Measurements from ENCODE around the gene PLCB1. TPM values are rescaled to one million over a fixed set of nuclear protein-coding genes. Genes with fewer than 3 reads are reported as not detected.

Gene PLCB1
- total RNA-seq, 1 experiment from 2014 or later, result 4.4 TPM

DNA sequence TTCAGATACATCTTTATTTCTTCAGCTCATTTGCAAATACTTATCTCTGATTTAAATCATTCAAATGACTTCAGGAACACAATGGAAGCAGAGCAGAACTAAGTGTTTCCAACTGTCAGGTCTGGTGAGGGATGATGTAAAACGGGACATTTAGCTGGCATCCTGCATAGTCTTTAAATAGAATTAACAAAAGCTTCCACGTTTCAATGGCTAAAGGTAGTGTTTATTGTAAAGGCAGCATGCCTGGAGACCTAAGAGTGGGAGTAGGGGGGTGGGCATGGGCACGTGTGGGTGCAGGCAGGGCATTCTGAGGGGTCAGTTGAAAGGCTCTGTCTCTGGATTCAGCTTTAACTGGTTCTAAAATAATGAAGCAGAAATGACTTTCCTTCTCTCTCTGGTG, 174.9 kb downstream of the PLCB1 start:
- no peak overlapping the region for H3K27ac ChIP-seq (ENCODE audit: low read length)
- no TSS peak for BruUV-seq (replicated peaks)
- TF ChIP-seq EZH2 (IDR thresholded peaks at IDR 0.05; ENCODE audit: low read length, unreplicated experiment), result no peak
- TF ChIP-seq EZH2phosphoT487 (IDR thresholded peaks at IDR 0.05; ENCODE audit: borderline replicate concordance, low read length), result no peak
- TF ChIP-seq, protein P1, sequence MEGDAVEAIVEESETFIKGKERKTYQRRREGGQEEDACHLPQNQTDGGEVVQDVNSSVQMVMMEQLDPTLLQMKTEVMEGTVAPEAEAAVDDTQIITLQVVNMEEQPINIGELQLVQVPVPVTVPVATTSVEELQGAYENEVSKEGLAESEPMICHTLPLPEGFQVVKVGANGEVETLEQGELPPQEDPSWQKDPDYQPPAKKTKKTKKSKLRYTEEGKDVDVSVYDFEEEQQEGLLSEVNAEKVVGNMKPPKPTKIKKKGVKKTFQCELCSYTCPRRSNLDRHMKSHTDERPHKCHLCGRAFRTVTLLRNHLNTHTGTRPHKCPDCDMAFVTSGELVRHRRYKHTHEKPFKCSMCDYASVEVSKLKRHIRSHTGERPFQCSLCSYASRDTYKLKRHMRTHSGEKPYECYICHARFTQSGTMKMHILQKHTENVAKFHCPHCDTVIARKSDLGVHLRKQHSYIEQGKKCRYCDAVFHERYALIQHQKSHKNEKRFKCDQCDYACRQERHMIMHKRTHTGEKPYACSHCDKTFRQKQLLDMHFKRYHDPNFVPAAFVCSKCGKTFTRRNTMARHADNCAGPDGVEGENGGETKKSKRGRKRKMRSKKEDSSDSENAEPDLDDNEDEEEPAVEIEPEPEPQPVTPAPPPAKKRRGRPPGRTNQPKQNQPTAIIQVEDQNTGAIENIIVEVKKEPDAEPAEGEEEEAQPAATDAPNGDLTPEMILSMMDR (conservative IDR thresholded peaks at IDR 0.05; ENCODE audit: low read depth, low read length), result no peak
- H3K4me1 ChIP-seq (ENCODE audit: insufficient read depth, low read length), result no peaks in the 10 kb centered on the region
- intact Hi-C loops (cut with micrococcal nuclease), result loop anchor here (5.0 to 10.0 kb wide), 2 partner anchors 262 to 415 kb away; no protein-coding TSS in a partner anchor
- no peaks in the 10 kb centered on the region for H3K79me2 ChIP-seq (ENCODE audit: low read length)
- H3K4me3 ChIP-seq (ENCODE audit: low read length), result no peak overlapping the region
- ChIA-PET POLR2A (ENCODE audit: unreplicated experiment) (no interaction called here), CTCF (no interaction called here)
- no peaks in the 10 kb centered on the region for H3K36me3 ChIP-seq (ENCODE audit: low read depth, low read length)
- no peaks in the 10 kb centered on the region for H3F3A ChIP-seq (ENCODE audit: low read length, unreplicated experiment)
- ATAC-seq, result no peak
- peaks cover 41% of the 10 kb centered on the region; the same call in 1 of the 2 replicates for H3K27me3 ChIP-seq (ENCODE audit: low read length)
- no peak overlapping the region for H3K9ac ChIP-seq (ENCODE audit: low read length)
- no peaks in the 10 kb centered on the region for H3K9me3 ChIP-seq (ENCODE audit: low read length)
- no peaks in the 10 kb centered on the region for H3K9me2 ChIP-seq (replicated peaks; ENCODE audit: low read length)
- no peak for DNase-seq
- H2AFZ ChIP-seq (ENCODE audit: low read length), result no peak overlapping the region
- no peaks in the 10 kb centered on the region for H4K20me1 ChIP-seq (ENCODE audit: low read length)
- H3K4me2 ChIP-seq (ENCODE audit: low read length), result no peak overlapping the region

DNA sequence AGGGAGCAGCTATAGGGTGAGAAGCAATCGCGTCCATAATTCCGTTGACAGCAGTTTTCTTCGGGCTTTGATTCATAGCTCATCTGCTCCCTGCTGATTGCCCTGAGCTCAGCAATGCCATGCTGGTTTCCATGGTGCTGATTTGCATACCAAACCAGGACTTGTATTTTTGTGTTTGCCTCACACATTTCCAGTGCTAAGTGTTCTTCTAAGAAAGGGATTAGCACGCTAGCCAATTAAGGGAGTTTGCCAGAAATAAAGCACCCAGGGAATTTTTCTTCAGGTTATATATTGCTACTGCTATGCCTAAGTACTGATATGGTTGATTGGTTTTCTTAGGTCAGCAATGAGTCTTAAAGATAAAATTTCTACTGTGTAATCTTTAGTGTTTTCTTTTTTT, 177.6 kb downstream of the PLCB1 start:
- CTCF ChIA-PET, result no interaction called here

GRCh38 chr20:8310618-8311017, 178.6 kb downstream of the PLCB1 start:
- TF ChIP-seq EZH2phosphoT487 (IDR thresholded peaks at IDR 0.05; ENCODE audit: borderline replicate concordance, low read length), result no peak
- POLR2A ChIA-PET (ENCODE audit: unreplicated experiment), result no interaction called here
- no peaks in the 10 kb centered on the region for H4K20me1 ChIP-seq (ENCODE audit: low read length)
- intact Hi-C loops (cut with micrococcal nuclease), result no loop called here
- no peaks in the 10 kb centered on the region for H3K4me1 ChIP-seq (ENCODE audit: insufficient read depth, low read length)
- peaks cover 26% of the 10 kb centered on the region; the same call in 1 of the 2 replicates for H3K27me3 ChIP-seq (ENCODE audit: low read length)
- no peak overlapping the region for H3K4me3 ChIP-seq (ENCODE audit: low read length)
- H3K9ac ChIP-seq (ENCODE audit: low read length), result no peak overlapping the region
- H3K9me3 ChIP-seq (ENCODE audit: low read length), result no peaks in the 10 kb centered on the region
- H2AFZ ChIP-seq (ENCODE audit: low read length), result no peak overlapping the region
- H3K4me2 ChIP-seq (ENCODE audit: low read length), result no peak overlapping the region
- no peaks in the 10 kb centered on the region for H3K79me2 ChIP-seq (ENCODE audit: low read length)
- no peak for ATAC-seq
- H3K27ac ChIP-seq (ENCODE audit: low read length), result no peak overlapping the region
- H3K36me3 ChIP-seq (ENCODE audit: low read depth, low read length), result no peaks in the 10 kb centered on the region
- CTCF ChIA-PET, result no interaction called here
- H3K9me2 ChIP-seq (replicated peaks; ENCODE audit: low read length), result no peaks in the 10 kb centered on the region
- BruUV-seq (replicated peaks), result no TSS peak
- no peak for DNase-seq
- H3F3A ChIP-seq (ENCODE audit: low read length, unreplicated experiment), result no peaks in the 10 kb centered on the region

More for the DNA sequence above, 177.6 kb downstream of the PLCB1 start:
- no TSS peak for BruUV-seq (replicated peaks)
- H3F3A ChIP-seq (ENCODE audit: low read length, unreplicated experiment), result no peaks in the 10 kb centered on the region
- no peaks in the 10 kb centered on the region for H3K79me2 ChIP-seq (ENCODE audit: low read length)
- H3K4me2 ChIP-seq (ENCODE audit: low read length), result no peak overlapping the region
- H2AFZ ChIP-seq (ENCODE audit: low read length), result no peak overlapping the region
- intact Hi-C loops (cut with micrococcal nuclease), result loop anchor here (5.0 to 10.0 kb wide), 2 partner anchors 265 to 413 kb away; no protein-coding TSS in a partner anchor
- H3K27ac ChIP-seq (ENCODE audit: low read length), result no peak overlapping the region
- TF ChIP-seq EZH2phosphoT487 (IDR thresholded peaks at IDR 0.05; ENCODE audit: borderline replicate concordance, low read length), result no peak
- no peak for TF ChIP-seq EZH2 (IDR thresholded peaks at IDR 0.05; ENCODE audit: low read length, unreplicated experiment)
- TF ChIP-seq, protein P1 (conservative IDR thresholded peaks at IDR 0.05; ENCODE audit: low read depth, low read length), result no peak
- H4K20me1 ChIP-seq (ENCODE audit: low read length), result no peaks in the 10 kb centered on the region
- H3K4me3 ChIP-seq (ENCODE audit: low read length), result no peak overlapping the region
- H3K9ac ChIP-seq (ENCODE audit: low read length), result no peak overlapping the region
- no peaks in the 10 kb centered on the region for H3K36me3 ChIP-seq (ENCODE audit: low read depth, low read length)
- no peak for DNase-seq
- no peaks in the 10 kb centered on the region for H3K4me1 ChIP-seq (ENCODE audit: insufficient read depth, low read length)
- peaks cover 22% of the 10 kb centered on the region; the same call in 1 of the 2 replicates for H3K27me3 ChIP-seq (ENCODE audit: low read length)
- no peak for ATAC-seq
- POLR2A ChIA-PET (ENCODE audit: unreplicated experiment), result no interaction called here
- H3K9me2 ChIP-seq (replicated peaks; ENCODE audit: low read length), result no peaks in the 10 kb centered on the region
- no peaks in the 10 kb centered on the region for H3K9me3 ChIP-seq (ENCODE audit: low read length)

All from PC-3 (cell line).